GM23248 (cell line): ENCODE results near the gene UBC. TPM values are rescaled to one million over a fixed set of nuclear protein-coding genes. Genes with fewer than 3 reads are reported as not detected.

Experiments
- DNase-seq: peaks from one replicate; pipeline ENCODE4 v3.0.0-alpha.2; 2015
- H2AFZ ChIP-seq: fragments of 200-600 bp; sonication (generic); 2 replicates; pipeline ENCODE4 v1.6.1; 2016; ENCODE audit warnings: antibody characterized with exemption
- H3F3A ChIP-seq: fragments of 200-600 bp; sonication (generic); 2 replicates; pipeline ENCODE4 v1.6.1; 2016; ENCODE audit warnings: mild to moderate bottlenecking, antibody characterized with exemption, mixed run types; ENCODE audit not compliant: insufficient read depth
- H3K27ac ChIP-seq: fragments of 200-600 bp; sonication (generic); 2 replicates; pipeline ENCODE4 v1.5.1; 2016; ENCODE audit warnings: mild to moderate bottlenecking
- H3K27me3 ChIP-seq: fragments of 200-600 bp; sonication (generic); replicated peaks from 2 replicates; pipeline ENCODE4 v1.6.1; 2016; ENCODE audit warnings: mild to moderate bottlenecking; ENCODE audit not compliant: insufficient read depth
- H3K36me3 ChIP-seq: fragments of 200-600 bp; sonication (generic); 2 replicates; pipeline ENCODE4 v1.6.1; 2016; ENCODE audit warnings: low read depth, mild to moderate bottlenecking
- H3K4me1 ChIP-seq: fragments of 200-600 bp; sonication (generic); 2 replicates; pipeline ENCODE4 v1.6.1; 2016; ENCODE audit warnings: mild to moderate bottlenecking; ENCODE audit not compliant: insufficient read depth
- H3K4me2 ChIP-seq: fragments of 200-600 bp; sonication (generic); one replicate; pipeline ENCODE4 v1.6.1; 2016; ENCODE audit warnings: mild to moderate bottlenecking; ENCODE audit not compliant: unreplicated experiment
- H3K4me3 ChIP-seq: fragments of 200-600 bp; sonication (generic); 2 replicates; pipeline ENCODE4 v1.5.1; 2016; ENCODE audit warnings: mild to moderate bottlenecking
- H3K79me2 ChIP-seq: fragments of 200-600 bp; sonication (generic); 2 replicates; pipeline ENCODE4 v1.6.1; 2016; ENCODE audit warnings: mild to moderate bottlenecking; ENCODE audit not compliant: insufficient read depth
- H3K9ac ChIP-seq: fragments of 200-600 bp; sonication (generic); 2 replicates; pipeline ENCODE4 v1.6.1; 2016; ENCODE audit warnings: mild to moderate bottlenecking
- H3K9me2 ChIP-seq: fragments of 200-600 bp; sonication (generic); 2 replicates; pipeline ENCODE4 v1.6.1; 2016; ENCODE audit warnings: mixed run types, mild to moderate bottlenecking, moderate library complexity; ENCODE audit not compliant: insufficient read depth
- H3K9me3 ChIP-seq: fragments of 200-600 bp; sonication (generic); one replicate; pipeline ENCODE4 v1.6.1; 2017; ENCODE audit warnings: low read depth
- H4K20me1 ChIP-seq: fragments of 200-600 bp; sonication (generic); 2 replicates; pipeline ENCODE4 v1.6.0; 2016; ENCODE audit not compliant: insufficient read depth
- EZH2 ChIP-seq: fragments of 200-600 bp; sonication (generic); IDR thresholded peaks from 2 replicates; pipeline ENCODE4 v1.6.1; 2018; ENCODE audit warnings: antibody characterized with exemption, mild to moderate bottlenecking; ENCODE audit not compliant: insufficient read depth, poor library complexity, severe bottlenecking
- EZH2phosphoT487 ChIP-seq: fragments of 200-600 bp; sonication (generic); IDR thresholded peaks from 2 replicates; pipeline ENCODE4 v1.6.1; 2018; ENCODE audit warnings: antibody characterized with exemption, moderate library complexity, mild to moderate bottlenecking, low read depth; ENCODE audit not compliant: insufficient read depth
- WGBS, 2 experiments: methylation state at CpG; one replicate each; pipeline ENCODE4 v1.1.6; 2015 to 2017; ENCODE audit warnings: low lambda C conversion rate in 2 of 2, low coverage in 1 of 2; ENCODE audit errors: missing lambda C conversion rate in 2 of 2; 5-methylcytosine and 5-hydroxymethylcytosine counted together
- in situ Hi-C: fragments of 300-500 bp; cut with MboI; formaldehyde crosslinking; loops from 2 replicates; pipeline ENCODE4 v1.15.0; 2020
- microRNA-seq: library from miRNA; unstranded; fragments of <30 nt; microRNA quantifications from one replicate; pipeline ENCODE4, GENCODE V29; 2016; ENCODE audit warnings: borderline number of aligned reads
- polyA plus RNA-seq: library from polyadenylated mRNA; unstranded; fragments of >200 nt; fragmentation: Nextera tagmentation; extraction: Ambion mirVana; gene quantifications from 2 replicates; pipeline ENCODE4 v1.2.1, GENCODE V29; 2016
- small RNA-seq: library from RNA; depleted of rRNA; stranded (forward); fragments of <200 nt; gene quantifications from one replicate; pipeline ENCODE3, GENCODE V24; 2014; ENCODE audit warnings: low read depth, low replicate concordance
- total RNA-seq: library from RNA; depleted of rRNA; stranded (reverse); fragments of >200 nt; shearing (Covaris generic); gene quantifications from 2 replicates; pipeline ENCODE4 v1.2.3, GENCODE V29; 2014; rRNA removed

UBC gene
- total and polyA plus RNA-seq, 2 experiments from 2014 or later = 1,490 to 1,496 TPM

DNA sequence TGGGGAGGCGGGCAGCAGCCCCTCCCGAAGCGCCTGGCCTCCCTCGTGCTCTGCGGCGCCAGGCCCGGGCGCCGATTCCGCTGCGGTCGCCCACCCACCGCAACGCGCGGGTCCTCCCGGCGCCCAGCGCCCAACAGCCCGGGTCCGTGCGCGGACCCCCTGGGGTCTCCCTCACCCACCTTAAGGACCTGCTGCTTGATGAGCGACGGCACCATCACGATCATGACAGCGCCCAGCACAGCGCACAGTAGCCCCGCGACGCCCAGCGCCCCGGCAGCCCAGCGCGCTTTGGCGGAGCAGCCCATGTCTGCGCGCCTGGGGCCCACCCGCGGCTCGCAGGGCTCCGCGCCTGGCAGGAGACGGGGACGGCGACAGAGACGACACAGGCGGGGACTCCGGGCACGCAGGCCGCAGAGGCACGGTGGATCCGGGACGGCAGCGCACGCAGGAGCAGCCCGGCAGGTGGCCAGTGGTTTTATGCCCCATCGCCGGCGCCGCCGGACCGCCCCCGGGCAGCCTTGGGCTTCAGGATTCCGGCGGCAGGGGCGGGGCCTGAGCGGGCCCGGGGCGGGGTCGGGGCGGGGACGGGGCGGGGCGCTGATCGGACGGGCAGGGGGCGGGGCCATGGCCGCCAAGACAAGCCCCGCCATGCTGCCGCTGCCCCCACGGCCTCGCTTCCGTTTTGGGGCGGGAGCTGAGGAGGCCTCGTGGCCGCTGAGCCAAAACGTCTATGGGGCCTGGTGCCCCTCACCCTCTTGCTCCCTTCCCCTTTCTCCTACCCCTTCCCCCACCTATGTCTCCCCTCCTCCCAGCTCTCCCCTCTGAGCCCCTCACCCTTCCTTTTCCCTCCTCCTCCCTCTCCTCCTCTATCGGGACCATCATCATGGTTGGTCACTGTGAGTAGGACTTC lies 50.8 kb downstream of the UBC start, which contains the start of gene SCARB1:
Gene SCARB1 (minus strand): TSS at position 449 of the 910 bp plus-strand sequence. CDS start 144 bp downstream, at position 305.
- Histone ChIP-seq H3K9ac (peak within 1 kb of the TSS; percentile 69), H3K36me3 (no peaks in the 10 kb centered on the region), H3K27ac (no peak within 1 kb of the TSS), H4K20me1 (no peaks in the 10 kb centered on the region), H3K9me3 (no peaks in the 10 kb centered on the region), H2AFZ (peak within 1 kb of the TSS; percentile 92), H3K9me2 (no peaks in the 10 kb centered on the region), H3K79me2 (no peaks in the 10 kb centered on the region), H3F3A (no peaks in the 10 kb centered on the region), H3K4me2 (peak within 1 kb of the TSS; percentile 84), H3K4me3 (peak within 1 kb of the TSS; percentile 89), H3K27me3 (no peaks in the 10 kb centered on the region; the same call in 1 of the 2 replicates), H3K4me1 (no peaks in the 10 kb centered on the region)
- TF ChIP-seq EZH2 (no peak), EZH2phosphoT487 (no peak)
- WGBS, 2 experiments = 2% methylated on average over 55 to 60 of the region's 89 CpGs
- in situ Hi-C loops = no loop called here
- DNase-seq = peak; percentile 92

- TF ChIP-seq EZH2phosphoT487 = no peak
- no peak for TF ChIP-seq EZH2
- H3K36me3 ChIP-seq = no peaks in the 10 kb centered on the region
- no peaks in the 10 kb centered on the region; the same call in 1 of the 2 replicates for H3K27me3 ChIP-seq
- peak; percentile 41 for DNase-seq
- peak overlapping the region; percentile 92 for H2AFZ ChIP-seq
- 26 to 31% methylated on average over 15 to 19 of the region's 22 CpGs for WGBS, 2 experiments
- H3K27ac ChIP-seq = no peak overlapping the region
- H3K9ac ChIP-seq = peak overlapping the region; percentile 69
- H3K9me2 ChIP-seq = no peaks in the 10 kb centered on the region
- no peaks in the 10 kb centered on the region for H4K20me1 ChIP-seq
- no peaks in the 10 kb centered on the region for H3K4me1 ChIP-seq
- no peaks in the 10 kb centered on the region for H3K9me3 ChIP-seq
- in situ Hi-C loops = no loop called here
- H3K79me2 ChIP-seq = no peaks in the 10 kb centered on the region
- peak overlapping the region; percentile 89 for H3K4me3 ChIP-seq
- H3K4me2 ChIP-seq = peak overlapping the region; percentile 84
- no peaks in the 10 kb centered on the region for H3F3A ChIP-seq
Observed at GRCh38 chr12:124862768-124863415, 51.6 kb downstream of the UBC start.

DNA sequence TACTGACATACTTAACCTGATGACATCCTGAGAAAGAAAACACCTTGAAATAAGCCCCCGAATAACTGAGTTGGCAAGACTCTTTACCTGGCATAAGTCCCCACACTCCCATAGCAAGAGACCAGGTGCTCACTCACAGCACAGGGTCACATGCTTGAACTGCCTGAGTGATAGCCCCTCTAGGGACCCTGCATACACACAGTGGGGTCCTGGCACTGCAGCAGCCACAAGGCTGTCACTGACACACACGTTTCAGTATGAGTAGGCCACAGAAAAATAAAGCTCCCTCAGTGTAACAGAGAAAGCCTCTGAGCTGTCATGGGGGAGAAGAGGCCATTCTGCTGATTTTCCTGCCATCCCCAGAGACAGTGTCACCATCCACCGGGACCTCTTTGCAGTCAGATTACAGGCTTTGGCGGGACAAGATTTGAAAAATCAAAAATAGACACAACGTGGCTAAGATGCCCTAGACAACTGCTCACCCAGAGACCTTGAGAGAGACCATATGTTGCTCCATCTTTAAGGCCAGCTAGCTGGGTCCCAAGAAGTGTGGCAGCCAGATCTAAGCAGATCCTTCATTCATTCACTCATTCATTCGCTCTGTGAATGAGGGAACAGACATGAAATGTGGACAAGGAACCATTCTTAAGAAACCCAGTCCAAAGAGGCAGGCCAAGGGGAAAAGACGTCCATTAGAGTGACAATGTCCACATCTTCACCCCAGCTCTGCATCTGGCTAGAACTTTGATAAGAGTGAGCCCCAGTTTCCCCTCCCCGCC lies 52.4 kb downstream of the UBC start:
- no peaks in the 10 kb centered on the region for H3K4me1 ChIP-seq
- 88 to 91% methylated on average over 8 of the region's 8 CpGs for WGBS, 2 experiments
- H3K4me2 ChIP-seq = no peak overlapping the region
- in situ Hi-C loops = no loop called here
- H3K27ac ChIP-seq = no peak overlapping the region
- no peak for DNase-seq
- no peaks in the 10 kb centered on the region for H3K9me2 ChIP-seq
- no peaks in the 10 kb centered on the region for H3K79me2 ChIP-seq
- H3K9me3 ChIP-seq = no peaks in the 10 kb centered on the region
- H3F3A ChIP-seq = no peaks in the 10 kb centered on the region
- no peaks in the 10 kb centered on the region for H4K20me1 ChIP-seq
- TF ChIP-seq EZH2 (no peak), EZH2phosphoT487 (no peak)
- H3K27me3 ChIP-seq = no peaks in the 10 kb centered on the region; the same call in 1 of the 2 replicates
- H2AFZ ChIP-seq = no peak overlapping the region
- no peak overlapping the region for H3K9ac ChIP-seq
- H3K4me3 ChIP-seq = no peak overlapping the region
- H3K36me3 ChIP-seq = no peaks in the 10 kb centered on the region

Small RNAs within 50 kb of the gene (microRNA-seq; reads per million reads assigned to microRNA genes)
- gene MIR5188 = not detected

Small RNAs within 50 kb of the gene (small RNA-seq; reads per million reads assigned to genes)
- gene MIR5188 (not detected), gene RNU6-927P (not detected)

Other genes starting within 250 kb of the UBC start
- gene SCARB1, start 50.8 kb downstream of the UBC start, total RNA-seq = 2.2 and 3.2 TPM in 2 replicates
- gene SCARB1, start 50.8 kb downstream of the UBC start, polyA plus RNA-seq = 5.0 and 5.2 TPM in 2 replicates
- 15.3 and 16.0 TPM in 2 replicates for gene DHX37, start 74.5 kb upstream of the UBC start, total RNA-seq
- gene DHX37, start 74.5 kb upstream of the UBC start, polyA plus RNA-seq = 9.0 TPM in 2 replicates
- 1.9 and 4.2 TPM in 2 replicates for gene BRI3BP, start 79.0 kb upstream of the UBC start, total RNA-seq
- gene BRI3BP, start 79.0 kb upstream of the UBC start, polyA plus RNA-seq = 3.5 and 3.7 TPM in 2 replicates
- 14.0 and 16.9 TPM in 2 replicates for gene AACS, start 150.8 kb upstream of the UBC start, total RNA-seq
- 14.7 and 15.5 TPM in 2 replicates for gene AACS, start 150.8 kb upstream of the UBC start, polyA plus RNA-seq